GM19193 (cell line): ENCODE data around the gene PLPPR3.

ENCODE experiments used
- POLR2A ChIP-seq: IDR thresholded peaks from 4 replicates; pipeline ENCODE4 v1.6.1; 2011; ENCODE audit not compliant: insufficient read depth, insufficient read length; ENCODE audit errors: extremely low read depth

PLPPR3 gene

GRCh38 chr19:858868-859843 is 37.4 kb upstream of the PLPPR3 start, which contains the start of gene CFD:
Gene CFD, plus strand, starts transcription at chr19:859664. Its CDS starts 26 bp downstream, at chr19:859690.
- no peak for TF ChIP-seq POLR2A

- TF ChIP-seq POLR2A, result no peak
Observed at GRCh38 chr19:858284-858683, 36.5 kb upstream of the PLPPR3 start.

- TF ChIP-seq POLR2A, result no peak
Observed at GRCh38 chr19:855566-856120, 33.9 kb upstream of the PLPPR3 start.

GRCh38 chr19:855142-855541 is 33.4 kb upstream of the PLPPR3 start:
- TF ChIP-seq POLR2A, result no peak

- no peak for TF ChIP-seq POLR2A
Observed at GRCh38 chr19:854549-854948, 32.8 kb upstream of the PLPPR3 start.

GRCh38 chr19:853014-853585 is 31.3 kb upstream of the PLPPR3 start:
- TF ChIP-seq POLR2A, result no peak

GRCh38 chr19:852136-853013 is 30.6 kb upstream of the PLPPR3 start, which contains the start of gene ELANE:
Gene ELANE, plus strand, starts transcription at chr19:852303. Its CDS starts 26 bp downstream, at chr19:852329.
- no peak for TF ChIP-seq POLR2A

GRCh38 chr19:850979-851335 is 29.2 kb upstream of the PLPPR3 start:
- TF ChIP-seq POLR2A, result no peak

GRCh38 chr19:850221-850978 is 28.6 kb upstream of the PLPPR3 start:
- no peak for TF ChIP-seq POLR2A

- TF ChIP-seq POLR2A, result no peak
Observed at GRCh38 chr19:848386-848921, 26.7 kb upstream of the PLPPR3 start.

GRCh38 chr19:845707-846521 is 24.2 kb upstream of the PLPPR3 start:
- TF ChIP-seq POLR2A, result no peak

- no peak for TF ChIP-seq POLR2A
Observed at GRCh38 chr19:844546-844971, 22.8 kb upstream of the PLPPR3 start.

GRCh38 chr19:843836-844545 is 22.2 kb upstream of the PLPPR3 start:
- no peak for TF ChIP-seq POLR2A
